ENCODE measurements around the gene IGLL1.

- TF ChIP-seq, protein P1, sequence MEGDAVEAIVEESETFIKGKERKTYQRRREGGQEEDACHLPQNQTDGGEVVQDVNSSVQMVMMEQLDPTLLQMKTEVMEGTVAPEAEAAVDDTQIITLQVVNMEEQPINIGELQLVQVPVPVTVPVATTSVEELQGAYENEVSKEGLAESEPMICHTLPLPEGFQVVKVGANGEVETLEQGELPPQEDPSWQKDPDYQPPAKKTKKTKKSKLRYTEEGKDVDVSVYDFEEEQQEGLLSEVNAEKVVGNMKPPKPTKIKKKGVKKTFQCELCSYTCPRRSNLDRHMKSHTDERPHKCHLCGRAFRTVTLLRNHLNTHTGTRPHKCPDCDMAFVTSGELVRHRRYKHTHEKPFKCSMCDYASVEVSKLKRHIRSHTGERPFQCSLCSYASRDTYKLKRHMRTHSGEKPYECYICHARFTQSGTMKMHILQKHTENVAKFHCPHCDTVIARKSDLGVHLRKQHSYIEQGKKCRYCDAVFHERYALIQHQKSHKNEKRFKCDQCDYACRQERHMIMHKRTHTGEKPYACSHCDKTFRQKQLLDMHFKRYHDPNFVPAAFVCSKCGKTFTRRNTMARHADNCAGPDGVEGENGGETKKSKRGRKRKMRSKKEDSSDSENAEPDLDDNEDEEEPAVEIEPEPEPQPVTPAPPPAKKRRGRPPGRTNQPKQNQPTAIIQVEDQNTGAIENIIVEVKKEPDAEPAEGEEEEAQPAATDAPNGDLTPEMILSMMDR (IDR thresholded peaks at IDR 0.05; ENCODE audit: poor library complexity): no peak
- TF ChIP-seq EZH2 (IDR thresholded peaks at IDR 0.05; ENCODE audit: borderline replicate concordance) (no peak), EZH2phosphoT487 (IDR thresholded peaks at IDR 0.05; ENCODE audit: low read depth, severe bottlenecking, unreplicated experiment) (no peak)
These were observed 11.8 kb upstream of the IGLL1 start for GRCh38 chr22:23591846-23592245.
